Sigmoid colon (tissue), 7 donors: Measurements from ENCODE around the gene LTC4S. TPM values are rescaled to one million over a fixed set of nuclear protein-coding genes. Genes with fewer than 3 reads are reported as not detected.
A peak's percentile ranks its signal among the peaks of the same experiment; 100 is the strongest.

ENCODE experiments used
- DNase-seq: peaks from one replicate; pipeline ENCODE4 v3.0.0-alpha.2; 2019
- H3K27ac ChIP-seq, 4 donors: fragments of 200-600 bp; sonication (generic); one replicate each; pipeline ENCODE4 v1.5.1; 2016 to 2019; ENCODE audit warnings: mild to moderate bottlenecking in 1 of 4
- H3K27me3 ChIP-seq, 3 donors: fragments of 200-600 bp; sonication (generic); one replicate each; pipeline ENCODE4 v1.5.1; 2019; ENCODE audit warnings: mild to moderate bottlenecking in 1 of 3
- H3K36me3 ChIP-seq, 4 donors: fragments of 200-600 bp; sonication (generic); one replicate each; pipeline ENCODE4 v1.5.1; 2016 to 2019
- H3K4me1 ChIP-seq, 4 donors: fragments of 200-600 bp; sonication (generic); one replicate each; pipeline ENCODE4 v1.5.1; 2017 to 2019
- H3K4me3 ChIP-seq, 4 donors: fragments of 200-600 bp; sonication (generic); one replicate each; pipeline ENCODE4 v1.5.1; 2017 to 2019; ENCODE audit warnings: mild to moderate bottlenecking in 2 of 4, moderate library complexity in 1 of 4
- H3K9me3 ChIP-seq, 4 donors: fragments of 200-600 bp in 3 of 4; sonication (generic) in 3 of 4; one replicate each; pipeline versions ENCODE4 v1.5.1 to v1.6.1; 2013 to 2019
- CTCF ChIP-seq, 4 experiments: fragments of 450-650 bp in 3 of 4; fragments of 200-600 bp in 1 of 4; IDR thresholded peaks; one replicate each; pipeline ENCODE4 v1.5.1; 2016 to 2019; ENCODE audit warnings: antibody characterized with exemption in 4 of 4, mild to moderate bottlenecking in 3 of 4, moderate library complexity in 2 of 4
- EP300 ChIP-seq, 4 donors: sonication (generic); formaldehyde crosslinking; IDR thresholded peaks; one replicate each; pipeline ENCODE4 v1.6.1; 2017; ENCODE audit warnings: antibody characterized with exemption in 4 of 4
- POLR2A ChIP-seq, 2 donors: fragments of 450-650 bp; IDR thresholded peaks; one replicate each; pipeline ENCODE4 v1.6.1; 2016; ENCODE audit warnings: antibody characterized with exemption in 2 of 2, mild to moderate bottlenecking in 2 of 2, moderate library complexity in 2 of 2
- POLR2AphosphoS5 ChIP-seq, 4 donors: sonication (generic); formaldehyde crosslinking; IDR thresholded peaks; one replicate each; pipeline ENCODE4 v1.6.1; 2017; ENCODE audit warnings: antibody characterized with exemption in 4 of 4
- WGBS, 2 donors: extraction: QIAGEN DNeasy Blood & Tissue Kit; methylation state at CpG; one replicate each; pipeline ENCODE4 v1.1.7; 2013; 5-methylcytosine and 5-hydroxymethylcytosine counted together
- intact Hi-C: fragments of 100-400 bp; cut with DNase I; formaldehyde crosslinking; loops from one replicate; pipeline ENCODE4 v1.15.1; 2023
- polyA plus RNA-seq, 3 donors: library from polyadenylated mRNA; stranded (reverse); fragments of 200-250 nt; gene quantifications; one replicate each; pipeline ENCODE4 v1.2.3, GENCODE V29; 2013
- total RNA-seq, 4 donors: library from RNA; depleted of rRNA; stranded (reverse); fragments of >200 nt; gene quantifications; one replicate each; pipeline ENCODE4 v1.1.0, GENCODE V29; 2016
- donor health status: healthy with polysubstance abuse.
- donor health status: Bipolar disorder and iron deficiency.
- donor health status: healthy.

Gene LTC4S
- total and polyA plus RNA-seq, 7 donors: 1.5 to 6.1 (median 4.3) TPM; not detected in 1

GRCh38 chr5:179817470-179817840 is 23.7 kb downstream of the LTC4S start:
- H3K9me3 ChIP-seq: no peaks in the 10 kb centered on the region
- no peaks in the 10 kb centered on the region for H3K27me3 ChIP-seq
- peaks cover 0 to 11% (median 0%) of the 10 kb centered on the region in 4 donors for H3K36me3 ChIP-seq
- H3K4me1 ChIP-seq: peaks cover 0 to 49% (median 46%) of the 10 kb centered on the region in 4 donors
- intact Hi-C loops: no loop called here
- peak overlapping the region; percentile 35 to 74 (median 58) for H3K4me3 ChIP-seq
- peak overlapping the region; percentile 97 to 100 (median 99) for H3K27ac ChIP-seq
- DNase-seq: no peak
- 73 to 87% methylated on average over 8 of the region's 8 CpGs for WGBS, 2 donors
- peak in 1 of 4 experiments; percentile 4 for TF ChIP-seq CTCF (IDR thresholded peaks at IDR 0.05)
- TF ChIP-seq POLR2A (IDR thresholded peaks at IDR 0.05): no peak
- TF ChIP-seq EP300 (IDR thresholded peaks at IDR 0.05): no peak
- TF ChIP-seq POLR2AphosphoS5 (IDR thresholded peaks at IDR 0.05): no peak

- Histone ChIP-seq H3K4me3 (peak overlapping the region; percentile 68 to 99 (median 97)), H3K36me3 (peaks cover 0 to 11% (median 0%) of the 10 kb centered on the region in 4 donors), H3K4me1 (peaks cover 0 to 56% (median 52%) of the 10 kb centered on the region in 4 donors), H3K9me3 (no peaks in the 10 kb centered on the region), H3K27me3 (no peaks in the 10 kb centered on the region), H3K27ac (peak overlapping the region; percentile 97 to 100 (median 99))
- 30 to 67% methylated on average over 14 of the region's 14 CpGs for WGBS, 2 donors
- no peak for DNase-seq
- intact Hi-C loops: no loop called here
- TF ChIP-seq EP300 (IDR thresholded peaks at IDR 0.05): no peak
- TF ChIP-seq POLR2A (IDR thresholded peaks at IDR 0.05): no peak
- no peak for TF ChIP-seq POLR2AphosphoS5 (IDR thresholded peaks at IDR 0.05)
- no peak for TF ChIP-seq CTCF (IDR thresholded peaks at IDR 0.05)
Measured at GRCh38 chr5:179817890-179818745, 24.3 kb downstream of the LTC4S start.

GRCh38 chr5:179818746-179819295 is 25.0 kb downstream of the LTC4S start:
- Histone ChIP-seq H3K4me1 (peaks cover 0 to 63% (median 58%) of the 10 kb centered on the region in 4 donors), H3K4me3 (peak overlapping the region; percentile 68 to 99 (median 97)), H3K36me3 (peaks cover 5 to 15% (median 5%) of the 10 kb centered on the region in 4 donors), H3K27ac (peak overlapping the region; percentile 97 to 100 (median 99)), H3K9me3 (no peaks in the 10 kb centered on the region), H3K27me3 (no peaks in the 10 kb centered on the region)
- intact Hi-C loops: no loop called here
- TF ChIP-seq POLR2A (IDR thresholded peaks at IDR 0.05): peak in 1 of 2 donors; percentile 44
- TF ChIP-seq CTCF (IDR thresholded peaks at IDR 0.05): no peak
- peak; percentile 84 to 99 (median 89) for TF ChIP-seq EP300 (IDR thresholded peaks at IDR 0.05)
- TF ChIP-seq POLR2AphosphoS5 (IDR thresholded peaks at IDR 0.05): peak; percentile 83 to 96 (median 88)
- WGBS, 2 donors: 1 to 2% methylated on average over 35 of the region's 35 CpGs
- peak; percentile 99 for DNase-seq

- H3K27ac ChIP-seq: peak overlapping the region; percentile 97 to 100 (median 99)
- peak; percentile 91 for DNase-seq
- TF ChIP-seq EP300 (IDR thresholded peaks at IDR 0.05) (peak in 1 of 4 donors; percentile 32), POLR2AphosphoS5 (IDR thresholded peaks at IDR 0.05) (peak in 1 of 4 donors; percentile 1), CTCF (IDR thresholded peaks at IDR 0.05) (no peak)
- intact Hi-C loops: loop anchor here (2.0 to 5.0 kb wide), 2 partner anchors 13 to 38 kb away; partner anchors contain the start of genes MGAT4B and MRNIP
- WGBS, 2 donors: 21 to 25% methylated on average over 26 of the region's 26 CpGs
- peaks cover 0 to 70% (median 65%) of the 10 kb centered on the region in 4 donors for H3K4me1 ChIP-seq
- no peaks in the 10 kb centered on the region for H3K9me3 ChIP-seq
- peaks cover 12 to 22% (median 12%) of the 10 kb centered on the region in 4 donors for H3K36me3 ChIP-seq
- H3K27me3 ChIP-seq: no peaks in the 10 kb centered on the region
- H3K4me3 ChIP-seq: peak overlapping the region; percentile 68 to 99 (median 97)
Measured at GRCh38 chr5:179819296-179820126, 25.7 kb downstream of the LTC4S start.
